ENCODE results near the gene MAP3K8. TPM values are rescaled to one million over a fixed set of nuclear protein-coding genes. Genes with fewer than 3 reads are reported as not detected.

Gene MAP3K8
- total and polyA plus RNA-seq, 2 of the 8 experiments (the other 6 are each of a cell fraction or from before 2014, with no cell fraction given), result 5.6 to 6.0 TPM

GRCh38 chr10:30500963-30501504, 67.0 kb downstream of the MAP3K8 start:
- no peaks in the 10 kb centered on the region for H3K79me1 ChIP-seq (ENCODE audit: low read depth, low read length)
- no peak overlapping the region for H2AFZ ChIP-seq (ENCODE audit: low read length)
- no peak overlapping the region for H4K5ac ChIP-seq (ENCODE audit: insufficient read length, low read depth, low read length)
- no peak overlapping the region for H3K23ac ChIP-seq (ENCODE audit: insufficient read length)
- H3K56ac ChIP-seq (replicated peaks; ENCODE audit: insufficient read length, low read depth, low read length), result no peak overlapping the region
- H2AK5ac ChIP-seq (ENCODE audit: low read depth, low read length), result no peak overlapping the region
- H3K14ac ChIP-seq (ENCODE audit: insufficient read length), result no peak overlapping the region
- FAIRE-seq, result no peak
- no peaks in the 10 kb centered on the region for H3K79me2 ChIP-seq (ENCODE audit: control insufficient read depth in 1 of 2, insufficient read depth in 2 of 2, low read length in 2 of 2)
- TF ChIP-seq JUND (IDR thresholded peaks at IDR 0.05; ENCODE audit: low read length), result no peak
- TF ChIP-seq ZNF274 (IDR thresholded peaks at IDR 0.05; ENCODE audit: borderline replicate concordance, extremely low read depth, low read length), result no peak
- no peak for TF ChIP-seq CREB1 (IDR thresholded peaks at IDR 0.05)
- no peak for TF ChIP-seq EP300 (IDR thresholded peaks at IDR 0.05; ENCODE audit: borderline replicate concordance in 1 of 2, low read depth in 2 of 2, low read length in 2 of 2)
- no peak for DNase-seq (ENCODE audit: low read depth in 1 of 2, low spot score in 2 of 2)
- 89% methylated on average over 3 of the region's 3 CpGs; no CpG with 5 or more reads in 1 of the 2 experiments for WGBS, 2 experiments (ENCODE audit: extremely low coverage in 1 of 2, insufficient coverage in 1 of 2, insufficient read length in 1 of 2, insufficient replicate concordance in 2 of 2, low coverage in 1 of 2, low lambda C conversion rate in 2 of 2, missing lambda C conversion rate in 1 of 2)
- no peak overlapping the region for H3K9ac ChIP-seq (replicated peaks in 1 of 4; ENCODE audit: extremely low read depth in 1 of 4, low read depth in 3 of 4, low read length in 3 of 4)
- H2BK15ac ChIP-seq (ENCODE audit: low read length), result no peak overlapping the region
- no peaks in the 10 kb centered on the region for H3K23me2 ChIP-seq (ENCODE audit: low read depth, low read length)
- H3K36me3 ChIP-seq (ENCODE audit: control insufficient read depth in 2 of 4, insufficient read depth in 4 of 4, low read length in 3 of 4), result no peaks in the 10 kb centered on the region
- no peak overlapping the region for H3K4me2 ChIP-seq (ENCODE audit: insufficient read depth in 1 of 2, low read depth in 2 of 2, low read length in 2 of 2)
- no peak overlapping the region for H2BK20ac ChIP-seq (ENCODE audit: low read length)
- no peak overlapping the region; the same call in 1 of the 2 replicates for H3K18ac ChIP-seq (ENCODE audit: extremely low read depth, low read length)
- H3K27ac ChIP-seq (ENCODE audit: low read depth, low read length), result no peak overlapping the region
- H4K20me1 ChIP-seq (replicated peaks in 1 of 2; ENCODE audit: control insufficient read depth in 1 of 2, insufficient read depth in 2 of 2, low read length in 2 of 2), result no peaks in the 10 kb centered on the region
- H3K27me3 ChIP-seq (replicated peaks in 1 of 4; ENCODE audit: control insufficient read depth in 3 of 4, extremely low read depth in 1 of 4, insufficient read depth in 3 of 4, low read length in 3 of 4), result no peaks in the 10 kb centered on the region
- no peak overlapping the region for H4K8ac ChIP-seq (ENCODE audit: extremely low read depth, insufficient read depth, low read length)
- H3K9me3 ChIP-seq (ENCODE audit: insufficient read depth in 2 of 2, low read depth in 1 of 2, low read length in 1 of 2), result no peaks in the 10 kb centered on the region
- no peak overlapping the region for H4K91ac ChIP-seq (replicated peaks; ENCODE audit: insufficient read length, low read length)
- no peak overlapping the region for H2BK5ac ChIP-seq (ENCODE audit: low read depth, low read length)
- no peak overlapping the region for H2BK12ac ChIP-seq (ENCODE audit: low read depth, low read length)
- peaks cover 0 to 2% (median 0%) of the 10 kb centered on the region in 4 experiments; a peak in 3 of 7 replicates for H3K4me1 ChIP-seq (replicated peaks in 1 of 4; ENCODE audit: control insufficient read depth in 3 of 4, insufficient read depth in 4 of 4, low read length in 3 of 4)
- ChIA-PET CTCF (ENCODE audit: partially characterized antibody) (interaction anchor here (0.9 to 1.6 kb wide), 2 partner anchors 9 to 13 kb away, joined by 3 read pairs; no protein-coding TSS in a partner anchor), POLR2A (ENCODE audit: partially characterized antibody) (no interaction called here)
- no peak overlapping the region for H3K4ac ChIP-seq (replicated peaks; ENCODE audit: insufficient read length, low read depth, low read length)
- H2BK120ac ChIP-seq (replicated peaks; ENCODE audit: low read depth, low read length), result no peak overlapping the region
- H3K4me3 ChIP-seq (ENCODE audit: extremely low read depth in 1 of 4, insufficient read depth in 2 of 4, low read depth in 3 of 4, low read length in 4 of 4), result no peak overlapping the region

Measured in H1 (cell line).